HG03039 (cell line): Measurements from ENCODE around the gene TP53I13.

ENCODE experiments used
- ATAC-seq: cut with Tn5 transposase; IDR thresholded peaks from one replicate; pipeline ENCODE4 v1.9.1; 2021; ENCODE audit warnings: mild to moderate bottlenecking, moderate library complexity; ENCODE audit not compliant: unreplicated experiment

The TP53I13 gene

GRCh38 chr17:29566473-29567303 lies 1.8 kb upstream of the TP53I13 start, which contains the start of gene ABHD15:
TSS of gene ABHD15 (minus strand) at chr17:29567037. CDS start at chr17:29566966, 71 bp downstream.
- peak; percentile 18 for ATAC-seq

- ATAC-seq, result peak; percentile 2
Observed at GRCh38 chr17:29567304-29567553, 1.3 kb upstream of the TP53I13 start.

- ATAC-seq, result peak; percentile 32
Observed at GRCh38 chr17:29567554-29568330, 759 bp upstream of the TP53I13 start.

GRCh38 chr17:29569245-29569950 lies 897 bp downstream of the TP53I13 start:
- ATAC-seq, result no peak

- ATAC-seq, result no peak
Observed at GRCh38 chr17:29570521-29570920, 2.0 kb downstream of the TP53I13 start.

- no peak for ATAC-seq
Observed at GRCh38 chr17:29571486-29571882, 3.0 kb downstream of the TP53I13 start.

GRCh38 chr17:29571883-29572681 lies 3.6 kb downstream of the TP53I13 start:
- ATAC-seq, result no peak

- ATAC-seq, result no peak
Observed at GRCh38 chr17:29572691-29573557, 4.4 kb downstream of the TP53I13 start.

- no peak for ATAC-seq
Observed at GRCh38 chr17:29573558-29573869, 5.0 kb downstream of the TP53I13 start.

GRCh38 chr17:29573871-29574731 lies 5.6 kb downstream of the TP53I13 start:
- ATAC-seq, result no peak

GRCh38 chr17:29574732-29575510 lies 6.4 kb downstream of the TP53I13 start:
- no peak for ATAC-seq

- no peak for ATAC-seq
Observed at GRCh38 chr17:29575511-29576213, 7.2 kb downstream of the TP53I13 start.

- ATAC-seq, result no peak
Observed at GRCh38 chr17:29576214-29577000, 7.9 kb downstream of the TP53I13 start.

GRCh38 chr17:29577001-29577370 lies 8.5 kb downstream of the TP53I13 start:
- no peak for ATAC-seq

GRCh38 chr17:29577385-29578211 lies 9.1 kb downstream of the TP53I13 start:
- no peak for ATAC-seq
